ENCODE measurements around the gene FPR1. TPM values are rescaled to one million over a fixed set of nuclear protein-coding genes. Genes with fewer than 3 reads are reported as not detected.

The FPR1 gene
- total RNA-seq, 2 donors from 2014 or later, result 0.69 to 2.5 TPM

DNA sequence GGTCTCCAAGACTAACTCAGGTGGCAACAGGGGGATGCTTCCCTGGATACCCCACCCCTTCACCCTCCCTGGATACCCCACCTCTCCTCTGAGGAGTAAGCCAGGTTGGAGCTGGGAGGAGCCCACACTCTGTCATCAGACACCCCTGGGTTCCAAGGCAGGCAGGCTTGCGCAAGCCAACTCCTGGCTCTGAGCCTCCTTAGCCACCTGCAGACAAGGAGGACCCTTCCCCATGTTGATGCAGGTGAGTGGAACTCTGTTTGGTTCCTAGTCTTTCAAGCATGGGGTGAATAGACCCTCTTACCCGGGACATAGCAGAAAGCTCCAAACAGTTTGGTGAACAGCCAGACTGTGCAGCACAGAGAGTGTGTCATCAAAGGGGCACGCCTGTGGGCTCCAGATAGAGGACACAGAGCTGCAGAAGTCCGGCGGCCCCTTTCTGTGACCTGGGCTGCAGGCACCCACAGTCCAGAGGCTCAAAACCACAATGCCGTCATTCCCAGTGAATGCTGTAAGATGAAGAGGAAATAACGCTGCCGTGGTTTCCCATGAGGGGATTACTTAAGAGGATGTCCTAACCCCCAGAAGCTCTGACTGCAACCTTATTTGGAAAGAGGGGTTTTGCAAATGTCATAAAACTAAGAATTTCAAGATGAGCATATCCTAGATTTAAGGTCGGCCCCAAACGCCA, 15.8 kb downstream of the FPR1 start:
- Histone ChIP-seq H3K9me3 (no peaks in the 10 kb centered on the region), H3K36me3 (no peaks in the 10 kb centered on the region), H3K4me1 (no peaks in the 10 kb centered on the region), H3K27ac (no peak overlapping the region), H3K4me3 (no peak overlapping the region), H3K9ac (ENCODE audit: low read depth in 2 of 2, low read length in 2 of 2) (no peak overlapping the region), H3K27me3 (no peaks in the 10 kb centered on the region)
- TF ChIP-seq, protein P1, sequence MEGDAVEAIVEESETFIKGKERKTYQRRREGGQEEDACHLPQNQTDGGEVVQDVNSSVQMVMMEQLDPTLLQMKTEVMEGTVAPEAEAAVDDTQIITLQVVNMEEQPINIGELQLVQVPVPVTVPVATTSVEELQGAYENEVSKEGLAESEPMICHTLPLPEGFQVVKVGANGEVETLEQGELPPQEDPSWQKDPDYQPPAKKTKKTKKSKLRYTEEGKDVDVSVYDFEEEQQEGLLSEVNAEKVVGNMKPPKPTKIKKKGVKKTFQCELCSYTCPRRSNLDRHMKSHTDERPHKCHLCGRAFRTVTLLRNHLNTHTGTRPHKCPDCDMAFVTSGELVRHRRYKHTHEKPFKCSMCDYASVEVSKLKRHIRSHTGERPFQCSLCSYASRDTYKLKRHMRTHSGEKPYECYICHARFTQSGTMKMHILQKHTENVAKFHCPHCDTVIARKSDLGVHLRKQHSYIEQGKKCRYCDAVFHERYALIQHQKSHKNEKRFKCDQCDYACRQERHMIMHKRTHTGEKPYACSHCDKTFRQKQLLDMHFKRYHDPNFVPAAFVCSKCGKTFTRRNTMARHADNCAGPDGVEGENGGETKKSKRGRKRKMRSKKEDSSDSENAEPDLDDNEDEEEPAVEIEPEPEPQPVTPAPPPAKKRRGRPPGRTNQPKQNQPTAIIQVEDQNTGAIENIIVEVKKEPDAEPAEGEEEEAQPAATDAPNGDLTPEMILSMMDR (IDR thresholded peaks at IDR 0.05), result no peak
- intact Hi-C loops (cut with DNase I), result no loop called here
- peak; percentile 19 for DNase-seq

DNA sequence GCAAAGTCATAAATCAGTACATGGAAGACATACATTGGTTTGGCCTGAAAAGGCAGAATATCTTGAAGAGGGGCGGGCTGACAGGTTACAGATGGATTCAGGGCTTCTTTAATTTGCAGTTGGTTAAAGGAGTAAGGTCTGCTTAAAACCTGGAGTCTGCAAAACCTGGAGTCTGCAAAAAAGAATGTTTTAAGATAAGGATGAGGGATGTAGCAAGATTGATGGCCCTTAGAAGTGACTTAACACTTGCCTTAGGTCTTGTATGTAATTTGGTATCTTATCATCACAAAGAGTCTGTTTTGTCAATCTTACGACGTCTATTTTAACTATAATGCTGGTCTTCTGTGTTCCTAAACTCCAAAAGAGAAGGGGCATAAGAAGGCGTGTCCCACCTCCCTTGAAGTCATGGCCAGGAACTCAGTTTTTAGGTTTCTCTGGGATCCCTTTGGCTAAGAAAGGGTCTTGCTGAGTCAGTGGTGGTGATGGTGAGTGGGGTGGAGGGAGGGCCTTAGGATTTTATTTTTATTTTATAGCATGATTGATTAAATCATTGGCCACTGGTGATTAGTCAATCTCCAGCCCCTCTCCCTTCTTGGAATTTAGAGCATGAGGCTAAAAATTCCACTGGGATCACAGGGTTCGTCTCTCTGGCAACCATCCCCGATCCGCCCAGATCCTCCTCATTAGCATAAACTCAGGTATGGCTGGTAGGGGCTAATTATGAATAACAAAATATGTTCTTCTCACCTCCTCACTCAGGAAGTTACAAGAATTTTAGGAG, 17.7 kb downstream of the FPR1 start:
- TF ChIP-seq, protein P1 (IDR thresholded peaks at IDR 0.05), result no peak

DNA sequence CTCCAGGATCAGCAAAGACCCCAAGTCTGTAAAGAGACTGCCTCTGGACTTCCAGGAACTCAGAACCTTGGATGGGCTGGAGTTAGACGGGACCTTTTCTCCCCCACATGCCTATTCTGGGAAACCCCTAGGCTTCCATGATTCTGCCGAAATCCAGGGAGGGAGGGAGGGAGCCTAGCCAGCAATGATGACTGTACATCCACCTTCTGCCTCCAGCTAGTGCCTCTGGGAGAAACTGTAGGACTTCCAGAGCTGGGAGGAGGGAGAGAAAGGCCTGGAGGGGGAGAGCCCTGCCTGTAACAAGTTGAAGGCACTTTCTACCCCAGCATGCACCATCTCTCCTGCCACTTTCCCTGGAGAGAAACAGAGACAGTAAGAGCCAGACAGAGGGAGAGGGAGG, 21.9 kb downstream of the FPR1 start:
- Histone ChIP-seq H3K27ac (no peak overlapping the region), H3K36me3 (no peaks in the 10 kb centered on the region), H3K9ac (ENCODE audit: low read depth in 2 of 2, low read length in 2 of 2) (no peak overlapping the region), H3K9me3 (no peaks in the 10 kb centered on the region), H3K27me3 (no peaks in the 10 kb centered on the region), H3K4me3 (no peak overlapping the region), H3K4me1 (no peaks in the 10 kb centered on the region)
- no peak for DNase-seq
- TF ChIP-seq, protein P1 (IDR thresholded peaks at IDR 0.05), result no peak
- intact Hi-C loops (cut with DNase I), result no loop called here

More for the DNA sequence above, 17.7 kb downstream of the FPR1 start:
- no peak for DNase-seq
- Histone ChIP-seq H3K4me3 (no peak overlapping the region), H3K27me3 (no peaks in the 10 kb centered on the region), H3K4me1 (no peaks in the 10 kb centered on the region), H3K9ac (ENCODE audit: low read depth in 2 of 2, low read length in 2 of 2) (no peak overlapping the region), H3K27ac (no peak overlapping the region), H3K36me3 (no peaks in the 10 kb centered on the region), H3K9me3 (no peaks in the 10 kb centered on the region)
- intact Hi-C loops (cut with DNase I), result no loop called here

DNA sequence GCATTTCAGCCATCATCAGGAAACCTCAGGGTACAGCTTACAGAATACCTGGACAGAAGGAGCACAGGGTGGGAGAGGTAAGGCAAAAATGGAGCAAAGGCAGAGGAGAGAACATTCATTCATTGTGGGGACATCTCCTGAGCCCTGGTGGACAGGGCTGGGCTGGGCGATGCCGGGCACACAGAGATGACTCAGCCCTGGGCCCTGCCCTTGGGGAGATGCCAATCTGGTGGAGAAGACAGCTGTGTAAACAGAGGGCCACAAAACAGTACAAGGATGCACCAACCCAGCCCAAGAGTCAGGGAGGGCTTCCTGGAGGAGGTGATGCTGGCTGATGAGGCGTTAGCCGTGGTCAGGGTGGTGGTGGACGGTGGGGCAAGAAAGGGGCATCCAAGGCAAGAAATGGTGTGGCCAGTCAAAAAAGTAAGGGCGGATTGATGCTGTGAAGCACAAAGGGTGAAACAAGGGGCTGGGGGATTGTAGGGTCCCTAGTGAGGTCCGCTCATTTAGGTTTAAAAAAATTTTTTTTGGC, 24.3 kb downstream of the FPR1 start:
- TF ChIP-seq, protein P1 (IDR thresholded peaks at IDR 0.05), result no peak
- Histone ChIP-seq H3K9me3 (no peaks in the 10 kb centered on the region), H3K27me3 (no peaks in the 10 kb centered on the region), H3K9ac (ENCODE audit: low read depth in 2 of 2, low read length in 2 of 2) (no peak overlapping the region), H3K36me3 (no peaks in the 10 kb centered on the region), H3K4me1 (no peaks in the 10 kb centered on the region), H3K4me3 (no peak overlapping the region), H3K27ac (no peak overlapping the region)
- no peak for DNase-seq
- intact Hi-C loops (cut with DNase I), result no loop called here

DNA sequence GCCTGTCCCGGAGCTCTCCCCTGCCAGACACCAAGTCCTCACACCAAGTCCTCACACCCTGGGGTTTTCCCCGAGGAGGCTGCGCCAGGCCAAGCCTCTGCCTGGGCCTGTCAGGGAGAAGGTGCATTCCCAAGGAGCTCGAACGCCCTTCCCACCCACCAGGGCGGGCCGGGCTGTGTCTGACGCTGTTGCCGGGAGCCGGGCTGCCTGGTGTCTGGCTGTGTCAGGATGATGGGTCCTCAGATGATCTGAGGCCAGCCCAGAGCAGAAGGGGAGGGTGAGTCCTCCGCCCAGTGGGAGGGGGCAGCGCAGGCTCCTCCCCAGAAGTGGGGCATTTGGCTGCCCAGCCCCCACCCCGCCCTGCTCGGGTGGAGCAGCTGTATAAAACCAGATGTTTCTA, 25.6 kb downstream of the FPR1 start:
- Histone ChIP-seq H3K9ac (ENCODE audit: low read depth in 2 of 2, low read length in 2 of 2) (no peak overlapping the region), H3K4me1 (no peaks in the 10 kb centered on the region), H3K36me3 (no peaks in the 10 kb centered on the region), H3K4me3 (no peak overlapping the region), H3K9me3 (no peaks in the 10 kb centered on the region), H3K27me3 (no peaks in the 10 kb centered on the region), H3K27ac (no peak overlapping the region)
- TF ChIP-seq, protein P1 (IDR thresholded peaks at IDR 0.05), result no peak
- intact Hi-C loops (cut with DNase I), result no loop called here
- peak; percentile 39 for DNase-seq

All from colonic mucosa (tissue), 4 donors.